NK-92 treated with Interleukin-12 subunit alpha and Interleukin-12 subunit beta, amount 100 ng/mL, for 24 hours (cell line): ENCODE results near the gene FLII.
"Not testable (repeated sequence)": the region's sequence is repeated elsewhere in the genome, so short reads cannot be mapped to it uniquely, and the experiment has no call there.

ENCODE experiments used
- DNase-seq: peaks from one replicate; lab custom pipeline; 2025; lab: John Stamatoyannopoulos, UW

The FLII gene

GRCh38 chr17:18217412-18218015 lies 41.0 kb downstream of the FLII start:
- peak; percentile 9 for DNase-seq

GRCh38 chr17:18216906-18217305 lies 41.6 kb downstream of the FLII start:
- not testable (repeated sequence) for DNase-seq

GRCh38 chr17:18213666-18214270 lies 44.8 kb downstream of the FLII start:
- DNase-seq, result no peak

GRCh38 chr17:18208092-18208491 lies 50.4 kb downstream of the FLII start:
- DNase-seq, result no peak

GRCh38 chr17:18206962-18207361 lies 51.6 kb downstream of the FLII start:
- no peak for DNase-seq

- no peak for DNase-seq
Observed at GRCh38 chr17:18205861-18206260, 52.7 kb downstream of the FLII start.

GRCh38 chr17:18203308-18203707 lies 55.2 kb downstream of the FLII start:
- DNase-seq, result no peak

GRCh38 chr17:18201108-18201507 lies 57.4 kb downstream of the FLII start:
- DNase-seq, result no peak

GRCh38 chr17:18198530-18198929 lies 60.0 kb downstream of the FLII start:
- no peak for DNase-seq

GRCh38 chr17:18197535-18198194 lies 60.9 kb downstream of the FLII start:
- DNase-seq, result no peak

GRCh38 chr17:18195246-18195645 lies 63.3 kb downstream of the FLII start:
- DNase-seq, result no peak
